ENCODE results near the gene ACAT1. TPM values are rescaled to one million over a fixed set of nuclear protein-coding genes. Genes with fewer than 3 reads are reported as not detected.
A peak's percentile ranks its signal among the peaks of the same experiment; 100 is the strongest.
"Not testable (repeated sequence)": the region's sequence is repeated elsewhere in the genome, so short reads cannot be mapped to it uniquely, and the experiment has no call there.

ACAT1 gene
- 47.8 TPM for polyA plus RNA-seq

GRCh38 chr11:108121274-108122155, at the start of gene ACAT1:
ACAT1 (plus strand) TSS chr11:108121567; CDS start chr11:108121607, 40 bp downstream.
- peaks cover 4% of the 10 kb centered on the region for H3K36me3 Mint-ChIP-seq
- H3K4me1 Mint-ChIP-seq: peaks cover 30 to 32% (median 32%) of the 10 kb centered on the region in 3 donors

GRCh38 chr11:108084811-108085210, 36.6 kb upstream of the ACAT1 start:
- peaks cover 0 to 1% (median 0%) of the 10 kb centered on the region in 3 donors for H3K4me1 Mint-ChIP-seq
- H3K27ac Mint-ChIP-seq: no peak overlapping the region
- H3K9me3 Mint-ChIP-seq: no peaks in the 10 kb centered on the region
- H3K4me3 Mint-ChIP-seq: no peak overlapping the region
- no peaks in the 10 kb centered on the region for H3K27me3 Mint-ChIP-seq
- H3K36me3 Mint-ChIP-seq: peaks cover 3% of the 10 kb centered on the region

More at GRCh38 chr11:108121274-108122155, at the start of gene ACAT1:
- H3K4me3 Mint-ChIP-seq: peak within 1 kb of the TSS; percentile 88 to 96 (median 95)
- no peaks in the 10 kb centered on the region for H3K27me3 Mint-ChIP-seq
- no peaks in the 10 kb centered on the region for H3K9me3 Mint-ChIP-seq
- H3K27ac Mint-ChIP-seq: peak within 1 kb of the TSS; percentile 28 to 95 (median 92)

GRCh38 chr11:108085672-108086071, 35.7 kb upstream of the ACAT1 start:
- no peaks in the 10 kb centered on the region for H3K9me3 Mint-ChIP-seq
- peaks cover 0 to 1% (median 0%) of the 10 kb centered on the region in 3 donors for H3K4me1 Mint-ChIP-seq
- H3K36me3 Mint-ChIP-seq: peaks cover 2% of the 10 kb centered on the region
- H3K4me3 Mint-ChIP-seq: no peak overlapping the region
- no peaks in the 10 kb centered on the region for H3K27me3 Mint-ChIP-seq
- H3K27ac Mint-ChIP-seq: no peak overlapping the region

- Mint-ChIP-seq H3K27me3 (no peaks in the 10 kb centered on the region), H3K9me3 (no peaks in the 10 kb centered on the region), H3K4me1 (no peaks in the 10 kb centered on the region), H3K36me3 (no peaks in the 10 kb centered on the region), H3K27ac (no peak overlapping the region), H3K4me3 (no peak overlapping the region)
These were observed 29.2 kb upstream of the ACAT1 start for GRCh38 chr11:108092134-108092533.

- Mint-ChIP-seq H3K27me3 (no peaks in the 10 kb centered on the region), H3K4me3 (no peak overlapping the region), H3K27ac (no peak overlapping the region), H3K36me3 (no peaks in the 10 kb centered on the region), H3K4me1 (no peaks in the 10 kb centered on the region), H3K9me3 (no peaks in the 10 kb centered on the region)
These were observed 28.1 kb upstream of the ACAT1 start for GRCh38 chr11:108093128-108093904.

GRCh38 chr11:108097179-108097578, 24.2 kb upstream of the ACAT1 start:
- Mint-ChIP-seq H3K9me3 (no peaks in the 10 kb centered on the region), H3K4me1 (no peaks in the 10 kb centered on the region), H3K4me3 (no peak overlapping the region), H3K27ac (no peak overlapping the region), H3K27me3 (no peaks in the 10 kb centered on the region), H3K36me3 (peaks cover 4% of the 10 kb centered on the region)

- H3K4me3 Mint-ChIP-seq: no peak overlapping the region
- no peaks in the 10 kb centered on the region for H3K9me3 Mint-ChIP-seq
- no peaks in the 10 kb centered on the region for H3K4me1 Mint-ChIP-seq
- H3K36me3 Mint-ChIP-seq: peaks cover 5% of the 10 kb centered on the region
- no peak overlapping the region for H3K27ac Mint-ChIP-seq
- H3K27me3 Mint-ChIP-seq: no peaks in the 10 kb centered on the region
These were observed 20.1 kb upstream of the ACAT1 start for GRCh38 chr11:108101090-108101775.

- peaks cover 0 to 5% (median 0%) of the 10 kb centered on the region in 3 donors for H3K4me1 Mint-ChIP-seq
- no peaks in the 10 kb centered on the region for H3K27me3 Mint-ChIP-seq
- H3K27ac Mint-ChIP-seq: peak overlapping the region in 1 of 3 donors; percentile 25
- no peaks in the 10 kb centered on the region for H3K36me3 Mint-ChIP-seq
- no peak overlapping the region for H3K4me3 Mint-ChIP-seq
- no peaks in the 10 kb centered on the region for H3K9me3 Mint-ChIP-seq
These were observed 10.2 kb upstream of the ACAT1 start for GRCh38 chr11:108111126-108111525.

- Mint-ChIP-seq H3K4me3 (no peak overlapping the region), H3K27ac (peak overlapping the region in 1 of 3 donors; percentile 1), H3K4me1 (peaks cover 0 to 5% (median 0%) of the 10 kb centered on the region in 3 donors), H3K9me3 (no peaks in the 10 kb centered on the region), H3K27me3 (no peaks in the 10 kb centered on the region), H3K36me3 (no peaks in the 10 kb centered on the region)
These were observed 9.3 kb upstream of the ACAT1 start for GRCh38 chr11:108112057-108112456.

- H3K4me1 Mint-ChIP-seq: peaks cover 0 to 5% (median under 1%) of the 10 kb centered on the region in 3 donors
- H3K4me3 Mint-ChIP-seq: no peak overlapping the region
- H3K27me3 Mint-ChIP-seq: no peaks in the 10 kb centered on the region
- H3K27ac Mint-ChIP-seq: peak overlapping the region in 1 of 3 donors; percentile 68
- H3K9me3 Mint-ChIP-seq: no peaks in the 10 kb centered on the region
- no peaks in the 10 kb centered on the region for H3K36me3 Mint-ChIP-seq
These were observed 5.7 kb upstream of the ACAT1 start for GRCh38 chr11:108115500-108116140.

GRCh38 chr11:108117746-108118371, 3.5 kb upstream of the ACAT1 start:
- H3K27me3 Mint-ChIP-seq: no peaks in the 10 kb centered on the region
- H3K9me3 Mint-ChIP-seq: no peaks in the 10 kb centered on the region
- H3K4me3 Mint-ChIP-seq: peak overlapping the region in 1 of 4 donors; percentile 30
- no peaks in the 10 kb centered on the region for H3K36me3 Mint-ChIP-seq
- H3K27ac Mint-ChIP-seq: no peak overlapping the region
- peaks cover 10 to 12% (median 11%) of the 10 kb centered on the region in 3 donors for H3K4me1 Mint-ChIP-seq

GRCh38 chr11:108120936-108121273, 462 bp upstream of the ACAT1 start:
- not testable (repeated sequence) for H3K9me3 Mint-ChIP-seq, H3K27me3 Mint-ChIP-seq, H3K36me3 Mint-ChIP-seq
- peak overlapping the region; percentile 88 to 96 (median 95) for H3K4me3 Mint-ChIP-seq
- peaks cover 29 to 32% (median 30%) of the 10 kb centered on the region in 3 donors for H3K4me1 Mint-ChIP-seq
- peak overlapping the region; percentile 27 to 83 (median 28) for H3K27ac Mint-ChIP-seq

GRCh38 chr11:108122166-108122628, 830 bp downstream of the ACAT1 start:
- Mint-ChIP-seq H3K27me3 (no peaks in the 10 kb centered on the region), H3K4me1 (peaks cover 31 to 32% (median 32%) of the 10 kb centered on the region in 3 donors), H3K9me3 (no peaks in the 10 kb centered on the region), H3K27ac (peak overlapping the region; percentile 3 to 95 (median 92)), H3K36me3 (peaks cover 5% of the 10 kb centered on the region), H3K4me3 (peak overlapping the region; percentile 88 to 96 (median 95))

GRCh38 chr11:108125096-108125495, 3.7 kb downstream of the ACAT1 start:
- no peaks in the 10 kb centered on the region for H3K27me3 Mint-ChIP-seq
- H3K4me1 Mint-ChIP-seq: peaks cover 31 to 37% (median 32%) of the 10 kb centered on the region in 3 donors
- peaks cover 13% of the 10 kb centered on the region for H3K36me3 Mint-ChIP-seq
- peak overlapping the region in 2 of 3 donors; percentile 26 to 74 for H3K27ac Mint-ChIP-seq
- no peaks in the 10 kb centered on the region for H3K9me3 Mint-ChIP-seq
- H3K4me3 Mint-ChIP-seq: peak overlapping the region in 2 of 4 donors; percentile 47 to 58
